ENCODE measurements around the gene NRG3.

The NRG3 gene

DNA sequence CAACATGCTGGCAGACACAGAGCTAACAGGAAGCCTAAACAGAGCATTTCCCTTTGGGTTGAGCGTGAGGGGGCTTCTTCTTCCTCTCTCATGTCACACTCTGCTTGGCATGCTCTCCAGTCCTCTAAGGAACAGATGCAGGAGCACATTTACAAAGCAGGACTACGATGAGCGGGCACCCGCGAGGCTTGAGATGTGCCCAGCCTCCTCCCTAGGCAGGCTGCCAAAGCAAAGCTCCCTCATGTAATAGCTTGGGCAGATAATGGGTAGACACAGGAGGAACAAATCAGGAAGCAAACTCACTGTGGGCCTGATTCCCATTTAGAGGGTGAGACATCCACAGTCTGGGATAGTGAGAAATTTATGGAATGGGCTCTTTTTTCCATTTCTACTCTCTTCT lies 519.1 kb downstream of the NRG3 start:
- no peak for DNase-seq (ENCODE audit: low spot score)

DNA sequence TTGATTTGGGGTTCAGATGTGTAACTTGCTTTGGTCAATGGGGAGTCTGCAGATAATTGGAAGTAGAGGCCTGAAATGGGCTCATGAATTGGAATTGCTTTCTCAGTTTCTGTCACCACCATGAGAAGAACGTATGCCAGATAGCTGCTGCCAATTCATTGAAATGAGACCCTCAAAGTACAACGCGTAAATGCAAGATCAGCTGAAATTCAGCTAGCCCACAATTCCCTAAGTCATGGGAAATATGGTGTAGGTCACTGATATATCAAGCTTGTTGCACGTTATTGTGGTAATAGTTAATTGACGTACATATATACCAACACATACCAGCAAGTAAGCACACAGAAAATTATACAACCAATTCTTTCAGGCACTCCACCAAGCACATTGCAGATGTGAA lies 520.0 kb downstream of the NRG3 start:
- no peak for DNase-seq (ENCODE audit: low spot score)

DNA sequence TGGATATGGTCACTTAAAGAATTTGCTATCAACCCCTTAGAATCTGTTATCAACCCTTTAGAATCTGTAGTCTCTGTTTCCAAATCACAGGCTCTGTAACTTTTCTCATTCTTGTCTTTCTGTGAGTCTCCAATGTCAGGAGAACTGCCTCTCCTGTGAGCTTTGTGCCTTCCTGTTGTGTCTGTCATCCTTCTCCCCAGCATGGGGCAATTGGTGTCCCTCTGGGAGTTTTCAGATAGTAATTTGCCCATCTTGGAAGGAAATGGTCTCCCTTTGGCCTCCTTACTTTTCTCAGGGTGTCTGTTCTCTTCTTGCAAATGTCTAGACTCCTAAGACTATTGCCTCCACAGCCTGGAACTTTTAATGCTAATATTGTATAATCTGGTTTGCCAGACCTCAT lies 521.9 kb downstream of the NRG3 start:
- DNase-seq (ENCODE audit: low spot score) = no peak

DNA sequence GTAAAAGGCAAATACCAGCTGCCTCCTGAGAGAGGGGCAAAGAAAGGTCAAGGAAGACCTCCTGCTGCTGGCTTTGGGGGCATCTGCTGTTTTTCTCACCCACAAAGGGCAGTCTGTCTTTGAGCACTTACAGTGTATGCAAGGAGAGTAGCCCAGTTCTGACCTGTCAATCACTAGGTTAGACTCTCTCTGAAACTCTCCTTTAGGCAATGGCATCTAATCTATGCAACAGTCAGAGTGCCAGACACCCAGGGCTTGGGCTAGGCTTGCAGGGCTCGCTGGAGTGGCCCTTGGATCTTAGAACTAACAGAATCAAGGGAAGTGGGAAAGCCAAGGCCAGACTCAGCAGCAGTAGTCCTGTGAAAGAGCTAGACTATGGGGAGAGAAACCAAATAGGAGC lies 522.9 kb downstream of the NRG3 start:
- no peak for DNase-seq (ENCODE audit: low spot score)

GRCh38 chr10:82399850-82400249 lies 524.9 kb downstream of the NRG3 start:
- no peak for DNase-seq (ENCODE audit: low spot score)

DNA sequence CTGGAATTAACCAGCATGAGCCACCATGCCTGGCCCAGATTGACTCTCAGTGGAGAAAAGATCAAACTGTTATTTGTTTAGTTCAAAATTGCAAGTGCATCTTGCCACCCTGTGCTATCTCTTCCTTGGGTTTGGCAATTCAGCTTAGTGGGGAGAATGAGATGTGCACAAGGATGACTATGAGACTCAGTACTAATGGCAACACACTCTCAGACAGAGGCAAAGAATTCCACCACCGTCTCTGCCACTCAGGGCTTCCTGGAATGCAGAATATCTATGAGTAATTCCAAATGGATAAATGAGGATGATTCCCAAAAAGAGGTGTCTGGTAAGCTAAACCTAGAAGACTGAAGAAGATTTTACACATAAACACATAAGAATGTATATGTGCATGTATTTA lies 525.8 kb downstream of the NRG3 start:
- DNase-seq (ENCODE audit: low spot score) = no peak

GRCh38 chr10:82402906-82403401 lies 528.0 kb downstream of the NRG3 start:
- no peak for DNase-seq (ENCODE audit: low spot score)

GRCh38 chr10:82409671-82410070 lies 534.7 kb downstream of the NRG3 start:
- no peak for DNase-seq (ENCODE audit: low spot score)

DNA sequence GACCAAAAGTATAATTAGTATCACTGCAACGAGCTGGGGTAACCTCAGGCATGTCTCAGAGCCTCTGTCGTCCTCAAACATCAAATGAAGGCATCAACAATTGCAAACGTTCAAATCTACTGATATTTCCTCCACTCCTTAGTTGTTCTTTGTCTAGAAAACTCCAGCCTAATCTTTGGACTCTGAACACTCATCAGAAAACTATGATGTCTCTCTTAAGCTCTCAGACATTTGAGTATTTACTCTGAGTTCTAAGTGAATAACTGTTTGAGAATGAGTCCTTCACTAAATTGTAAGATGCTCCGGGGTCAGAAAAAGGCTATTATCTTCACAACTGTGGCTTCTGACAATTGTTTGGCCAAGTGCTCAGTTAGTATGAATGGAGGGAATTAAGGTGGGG lies 536.4 kb downstream of the NRG3 start:
- DNase-seq (ENCODE audit: low spot score) = no peak

- DNase-seq (ENCODE audit: low spot score) = no peak
These were observed 545.0 kb downstream of the NRG3 start for GRCh38 chr10:82420001-82420400.

DNA sequence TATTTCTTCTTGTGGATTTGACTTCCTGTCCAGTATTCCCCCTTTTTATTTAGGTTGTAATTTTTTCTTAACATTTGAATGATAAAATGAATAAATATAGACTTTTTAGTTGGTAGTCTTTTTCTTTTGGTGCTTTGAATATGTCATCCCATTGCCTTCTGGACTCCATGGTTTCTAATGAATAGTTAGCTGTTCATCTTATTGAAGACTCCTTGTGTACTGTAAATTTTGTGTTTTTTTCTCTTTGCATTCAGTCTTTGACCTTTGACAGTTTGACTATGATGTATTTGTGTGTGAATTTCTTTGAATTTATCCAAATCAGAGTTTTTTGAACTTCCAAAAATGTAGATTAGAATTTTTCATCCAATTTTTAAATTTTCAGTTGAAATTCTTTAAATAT lies 554.3 kb downstream of the NRG3 start:
- DNase-seq (ENCODE audit: low spot score) = no peak

- DNase-seq (ENCODE audit: low spot score) = no peak
These were observed 563.3 kb downstream of the NRG3 start for GRCh38 chr10:82438277-82438676.

DNA sequence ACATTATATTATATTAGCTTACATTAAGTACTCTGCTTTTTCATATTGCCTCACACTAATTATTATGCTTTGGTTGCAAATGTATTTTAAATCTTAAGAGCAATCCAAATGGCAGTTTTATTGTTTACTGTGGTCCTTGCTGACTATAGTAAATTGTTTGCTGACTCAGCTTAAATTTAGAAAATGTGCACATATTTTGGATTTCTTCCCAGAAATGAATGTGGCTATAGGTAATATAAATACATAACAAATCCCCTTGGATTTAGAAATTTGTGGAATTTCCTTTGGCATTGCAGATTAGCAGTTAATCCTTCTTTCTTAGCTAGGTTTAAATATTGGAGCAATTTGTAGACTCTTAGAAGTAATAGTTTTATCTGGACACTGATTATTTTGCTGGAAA lies 565.8 kb downstream of the NRG3 start:
- DNase-seq (ENCODE audit: low spot score) = no peak

DNA sequence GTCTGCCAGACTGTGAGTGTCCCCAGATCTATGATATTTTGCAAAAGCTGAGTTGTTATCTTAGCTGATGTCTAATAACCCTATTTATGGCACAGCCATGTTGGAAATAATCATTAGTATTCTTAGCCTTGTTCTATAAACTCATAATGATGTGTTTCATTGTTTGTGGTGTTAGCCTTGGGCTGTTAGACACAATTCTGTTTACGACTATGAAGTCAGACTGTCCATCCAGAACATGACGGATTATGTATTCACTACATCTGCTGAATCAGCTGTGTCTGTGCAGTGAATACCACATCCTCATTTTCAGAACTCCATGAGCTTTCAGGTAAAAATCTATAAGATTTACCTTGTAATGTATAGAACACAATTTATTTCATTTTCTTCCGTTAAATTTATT lies 577.1 kb downstream of the NRG3 start:
- no peak for DNase-seq (ENCODE audit: low spot score)

GRCh38 chr10:82452676-82453075 lies 577.7 kb downstream of the NRG3 start:
- no peak for DNase-seq (ENCODE audit: low spot score)

DNA sequence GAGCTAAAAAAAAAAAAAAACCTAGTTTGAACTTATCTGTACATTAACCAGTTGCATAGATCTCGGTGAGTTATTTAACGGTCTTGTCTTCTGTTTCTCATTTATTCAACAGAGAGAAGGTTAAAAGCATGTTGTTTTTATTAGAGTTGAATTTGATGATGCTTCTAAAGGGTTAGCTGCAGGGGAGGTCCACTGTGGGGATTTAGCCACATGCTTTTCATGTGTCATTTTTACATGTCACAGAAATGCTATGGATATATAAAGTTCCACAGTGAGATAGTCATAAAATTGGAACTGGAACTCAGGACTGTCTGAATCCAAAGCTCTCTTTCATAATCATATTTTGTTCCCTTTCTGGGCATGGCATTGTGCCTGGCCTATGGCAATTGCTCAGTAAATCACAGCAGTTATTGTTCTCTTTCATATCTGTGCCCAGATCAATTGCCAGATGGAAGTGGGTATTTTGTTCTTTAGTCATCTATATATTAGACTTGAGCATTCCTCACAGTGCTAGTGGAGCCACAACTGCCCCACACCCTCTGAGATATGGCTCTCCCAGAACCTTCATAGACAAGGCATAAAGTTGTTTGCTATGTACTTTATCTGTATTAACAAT lies 578.8 kb downstream of the NRG3 start:
- DNase-seq (ENCODE audit: low spot score) = no peak

DNA sequence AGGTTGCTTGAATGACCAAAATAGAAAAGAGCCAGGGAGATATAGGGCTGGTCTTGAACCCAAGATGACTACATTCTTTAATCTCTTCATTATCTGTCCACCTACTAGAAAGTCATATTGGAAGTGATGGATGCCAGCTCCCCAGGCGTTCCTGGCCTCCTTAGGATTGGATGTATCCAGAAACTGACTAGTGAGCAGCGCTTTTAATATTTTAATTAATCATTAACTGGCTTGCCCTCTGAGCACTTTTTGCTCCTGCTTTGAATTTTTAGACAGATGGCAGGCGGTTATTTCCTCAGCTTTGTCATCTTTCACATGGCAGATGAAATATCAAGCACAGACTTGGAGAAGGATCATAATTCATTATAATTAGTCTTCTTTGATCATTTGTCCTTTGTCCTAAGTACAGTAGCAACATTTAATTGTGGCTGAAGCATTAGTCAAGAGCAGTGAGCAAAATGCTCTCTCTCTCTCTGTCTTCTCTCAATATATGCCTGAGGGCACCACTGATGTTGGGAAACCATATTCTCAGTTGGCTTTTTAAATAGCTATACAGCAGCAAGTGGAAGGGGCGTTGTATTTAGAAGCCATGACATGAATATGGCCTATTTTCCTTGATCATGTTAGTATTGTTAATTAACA lies 588.0 kb downstream of the NRG3 start:
- DNase-seq (ENCODE audit: low spot score) = no peak

GRCh38 chr10:82463614-82464013 lies 588.6 kb downstream of the NRG3 start:
- DNase-seq (ENCODE audit: low spot score) = no peak

DNA sequence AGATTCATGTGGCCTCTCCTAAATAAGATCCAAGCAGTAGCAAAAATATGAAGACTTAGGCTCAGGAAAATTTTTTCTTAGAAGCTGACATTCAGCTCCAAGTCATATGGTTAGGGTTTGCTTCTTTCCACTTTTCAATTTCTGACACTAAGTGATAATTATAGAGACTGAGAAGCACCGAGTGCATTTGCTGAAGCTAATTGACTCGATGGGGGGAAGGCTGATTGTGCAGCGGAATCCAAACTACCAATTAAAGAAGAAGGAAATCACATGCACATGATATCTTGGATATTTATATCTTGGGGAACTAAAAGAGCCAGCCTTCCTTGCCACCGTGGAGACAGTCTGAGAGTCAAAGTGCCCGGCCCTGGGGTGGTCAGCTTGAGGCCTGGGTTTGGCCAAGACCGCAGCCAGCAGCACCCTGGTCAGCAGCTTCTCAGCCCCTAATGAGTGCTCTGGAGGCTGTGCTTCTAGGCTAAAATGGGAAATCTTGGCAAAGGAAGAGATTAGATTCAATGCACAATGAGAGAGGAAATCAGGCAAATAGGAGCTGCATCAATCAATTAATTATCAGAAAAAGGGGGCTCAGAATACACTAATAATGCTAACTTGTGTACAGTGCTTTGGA lies 589.3 kb downstream of the NRG3 start:
- no peak for DNase-seq (ENCODE audit: low spot score)

GRCh38 chr10:82464966-82465365 lies 590.0 kb downstream of the NRG3 start:
- no peak for DNase-seq (ENCODE audit: low spot score)

DNA sequence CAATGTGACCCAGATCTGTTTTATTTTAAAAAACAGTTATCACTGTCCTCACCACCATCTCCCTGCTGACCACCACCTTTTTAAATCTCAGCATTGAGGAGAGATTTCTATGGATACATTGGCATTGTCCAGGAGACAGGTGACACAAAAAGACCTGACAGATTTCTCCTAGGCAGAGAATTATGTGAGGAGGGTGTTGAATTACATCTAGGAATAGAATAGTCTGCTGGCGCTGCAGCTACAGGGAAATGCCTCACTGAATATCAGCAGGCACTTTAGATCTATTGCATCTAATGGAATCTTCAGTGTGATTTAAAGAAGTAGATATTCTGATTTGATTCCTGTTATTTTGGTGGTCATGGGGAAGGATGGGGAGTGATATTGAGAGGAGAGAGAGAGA lies 593.5 kb downstream of the NRG3 start:
- DNase-seq (ENCODE audit: low spot score) = no peak

- DNase-seq (ENCODE audit: low spot score) = no peak
These were observed 597.7 kb downstream of the NRG3 start for GRCh38 chr10:82472406-82473335.

- no peak for DNase-seq (ENCODE audit: low spot score)
These were observed 602.8 kb downstream of the NRG3 start for GRCh38 chr10:82477776-82478175.
